GM19372 (cell line): ENCODE results near the gene PSTPIP2.

Source experiments
- ATAC-seq: cut with Tn5 transposase; IDR thresholded peaks from one replicate; pipeline ENCODE4 v1.9.1; 2021; ENCODE audit warnings: mild to moderate bottlenecking, low read depth, moderate library complexity; ENCODE audit not compliant: unreplicated experiment

The PSTPIP2 gene

GRCh38 chr18:45951016-45951714 is 120.9 kb downstream of the PSTPIP2 start:
- no peak for ATAC-seq

- no peak for ATAC-seq
These were observed 126.4 kb downstream of the PSTPIP2 start for GRCh38 chr18:45945669-45946068.

- no peak for ATAC-seq
These were observed 131.3 kb downstream of the PSTPIP2 start for GRCh38 chr18:45940724-45941123.

- ATAC-seq, result no peak
These were observed 132.8 kb downstream of the PSTPIP2 start for GRCh38 chr18:45939236-45939635.

- ATAC-seq, result no peak
These were observed 133.5 kb downstream of the PSTPIP2 start for GRCh38 chr18:45938488-45938935.

- no peak for ATAC-seq
These were observed 136.3 kb downstream of the PSTPIP2 start for GRCh38 chr18:45935591-45936335.
